DOHH2 (cell line): Measurements from ENCODE around the gene OBSCN.

Source experiments
- H3F3A ChIP-seq: fragments of 200-600 bp; sonication (generic), shearing (Covaris generic); 2 replicates; pipeline ENCODE4 v1.6.0; 2016; ENCODE audit warnings: antibody characterized with exemption, mild to moderate bottlenecking; ENCODE audit not compliant: control insufficient read depth, insufficient read depth
- H3K27ac ChIP-seq: fragments of 200-600 bp; sonication (generic); 2 replicates; pipeline ENCODE4 v1.5.1; 2014; ENCODE audit warnings: low read depth, mild to moderate bottlenecking, low read length, moderate library complexity
- H3K27me3 ChIP-seq: fragments of 200-600 bp; sonication (generic); 2 replicates; pipeline ENCODE4 v1.6.1; 2014; ENCODE audit warnings: mild to moderate bottlenecking, low read length, mixed read lengths; ENCODE audit not compliant: control insufficient read depth
- H3K36me3 ChIP-seq: fragments of 200-600 bp; sonication (generic); 2 replicates; pipeline ENCODE4 v1.6.1; 2014; ENCODE audit warnings: mild to moderate bottlenecking, low read length, moderate library complexity, mixed read lengths; ENCODE audit not compliant: control insufficient read depth
- H3K4me1 ChIP-seq: fragments of 200-600 bp; sonication (generic); 2 replicates; pipeline ENCODE4 v1.6.1; 2014; ENCODE audit warnings: mild to moderate bottlenecking, low read length, mixed read lengths; ENCODE audit not compliant: control insufficient read depth
- H3K4me2 ChIP-seq: fragments of 200-600 bp; sonication (generic); 2 replicates; pipeline ENCODE4 v1.6.0; 2014; ENCODE audit warnings: mild to moderate bottlenecking, low read length, moderate library complexity
- H3K4me3 ChIP-seq: fragments of 200-600 bp; sonication (generic); 2 replicates; pipeline ENCODE4 v1.5.1; 2014; ENCODE audit warnings: mild to moderate bottlenecking, low read length, mixed read lengths
- H3K79me2 ChIP-seq: fragments of 200-600 bp; sonication (generic); 2 replicates; pipeline ENCODE4 v1.6.1; 2014; ENCODE audit warnings: mild to moderate bottlenecking, low read length, mixed read lengths; ENCODE audit not compliant: control insufficient read depth
- H3K9me2 ChIP-seq: fragments of 200-600 bp; sonication (generic); replicated peaks from 2 replicates; pipeline ENCODE4 v1.6.1; 2014; ENCODE audit warnings: mild to moderate bottlenecking, low read length, mixed read lengths; ENCODE audit not compliant: control insufficient read depth
- H3K9me3 ChIP-seq: fragments of 200-600 bp; sonication (generic); 2 replicates; pipeline ENCODE4 v1.6.1; 2014; ENCODE audit warnings: antibody characterized with exemption, low read length, mixed read lengths; ENCODE audit not compliant: control insufficient read depth, insufficient read depth
- H4K20me1 ChIP-seq: fragments of 200-600 bp; sonication (generic); 2 replicates; pipeline ENCODE4 v1.6.0; 2014; ENCODE audit warnings: low read depth, mild to moderate bottlenecking, antibody characterized with exemption, low read length, moderate library complexity; ENCODE audit not compliant: control insufficient read depth, insufficient read depth
- EZH2phosphoT487 ChIP-seq: fragments of 200-600 bp; sonication (generic); IDR thresholded peaks from 2 replicates; pipeline ENCODE4 v1.6.1; 2017; ENCODE audit warnings: borderline replicate concordance, mild to moderate bottlenecking, antibody characterized with exemption, low read length, moderate library complexity, mixed read lengths
- TF ChIP-seq, protein P1 (sequence below): fragments of 200-600 bp; sonication (generic); IDR thresholded peaks from one replicate; pipeline ENCODE4 v1.5.1; 2014; ENCODE audit warnings: antibody characterized with exemption, mild to moderate bottlenecking, low read depth, low read length; ENCODE audit not compliant: poor library complexity, severe bottlenecking

The OBSCN gene

DNA sequence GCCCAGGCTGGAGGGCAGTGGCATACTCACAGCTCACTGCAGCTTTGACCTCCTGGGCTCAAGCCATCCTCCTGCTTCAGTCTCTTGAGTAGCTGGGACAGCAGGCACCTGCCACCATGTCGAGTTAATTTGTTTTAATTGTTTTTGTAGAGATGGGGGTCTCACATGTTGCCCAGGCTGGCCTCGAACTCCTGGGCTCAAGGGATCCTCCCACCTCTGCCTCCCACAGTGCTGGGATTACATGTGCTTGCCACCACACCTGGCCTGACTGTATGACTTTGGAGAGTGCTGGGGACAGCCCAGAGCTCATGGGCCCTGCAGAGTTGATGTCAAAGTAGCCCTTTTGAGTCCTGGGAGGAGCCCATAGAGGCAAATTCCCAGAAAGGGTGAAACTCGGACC lies 1.8 kb downstream of the OBSCN start:
- Histone ChIP-seq H3K79me2 (no peaks in the 10 kb centered on the region), H3K27me3 (no peaks in the 10 kb centered on the region), H3K27ac (no peak overlapping the region), H3K36me3 (no peaks in the 10 kb centered on the region), H3K4me3 (no peak overlapping the region), H3K9me3 (no peaks in the 10 kb centered on the region), H3K4me1 (peaks cover 4% of the 10 kb centered on the region; the same call in 1 of the 2 replicates), H3F3A (no peaks in the 10 kb centered on the region), H3K9me2 (no peaks in the 10 kb centered on the region), H4K20me1 (no peaks in the 10 kb centered on the region), H3K4me2 (no peak overlapping the region)
- no peak for TF ChIP-seq EZH2phosphoT487
- TF ChIP-seq, protein P1, sequence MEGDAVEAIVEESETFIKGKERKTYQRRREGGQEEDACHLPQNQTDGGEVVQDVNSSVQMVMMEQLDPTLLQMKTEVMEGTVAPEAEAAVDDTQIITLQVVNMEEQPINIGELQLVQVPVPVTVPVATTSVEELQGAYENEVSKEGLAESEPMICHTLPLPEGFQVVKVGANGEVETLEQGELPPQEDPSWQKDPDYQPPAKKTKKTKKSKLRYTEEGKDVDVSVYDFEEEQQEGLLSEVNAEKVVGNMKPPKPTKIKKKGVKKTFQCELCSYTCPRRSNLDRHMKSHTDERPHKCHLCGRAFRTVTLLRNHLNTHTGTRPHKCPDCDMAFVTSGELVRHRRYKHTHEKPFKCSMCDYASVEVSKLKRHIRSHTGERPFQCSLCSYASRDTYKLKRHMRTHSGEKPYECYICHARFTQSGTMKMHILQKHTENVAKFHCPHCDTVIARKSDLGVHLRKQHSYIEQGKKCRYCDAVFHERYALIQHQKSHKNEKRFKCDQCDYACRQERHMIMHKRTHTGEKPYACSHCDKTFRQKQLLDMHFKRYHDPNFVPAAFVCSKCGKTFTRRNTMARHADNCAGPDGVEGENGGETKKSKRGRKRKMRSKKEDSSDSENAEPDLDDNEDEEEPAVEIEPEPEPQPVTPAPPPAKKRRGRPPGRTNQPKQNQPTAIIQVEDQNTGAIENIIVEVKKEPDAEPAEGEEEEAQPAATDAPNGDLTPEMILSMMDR, result no peak

DNA sequence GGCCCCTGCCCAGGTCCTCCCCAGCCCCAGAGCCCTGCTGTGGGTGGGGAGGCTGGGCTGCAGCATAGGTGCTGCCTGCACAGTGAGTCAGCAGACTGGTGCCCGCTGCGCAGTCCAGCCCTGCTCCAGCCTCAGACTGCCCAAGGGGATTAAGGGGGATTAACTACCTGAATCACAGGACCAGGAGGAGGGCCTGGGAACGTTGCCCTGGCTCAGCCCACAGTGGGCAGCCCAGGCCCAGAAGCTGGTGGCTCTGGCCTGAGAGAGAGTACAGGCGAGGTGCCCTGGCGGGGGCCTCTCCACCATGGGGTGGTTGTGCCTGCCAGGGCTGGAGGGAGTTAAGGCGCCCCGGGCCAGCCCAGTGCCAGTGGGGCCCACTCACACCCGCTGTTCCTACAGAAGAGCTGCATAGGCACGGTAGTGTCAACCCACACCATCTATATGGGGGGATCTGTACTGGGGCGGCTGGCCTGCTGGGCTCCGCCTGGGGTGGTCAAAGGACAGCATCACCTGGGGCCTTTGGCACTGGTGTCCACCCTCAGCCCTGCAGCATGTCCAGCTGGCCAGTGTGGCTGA lies 2.3 kb downstream of the OBSCN start:
- H3K79me2 ChIP-seq, result no peaks in the 10 kb centered on the region
- H3K36me3 ChIP-seq, result no peaks in the 10 kb centered on the region
- H3K4me1 ChIP-seq, result peaks cover 4% of the 10 kb centered on the region; the same call in 1 of the 2 replicates
- H3K9me3 ChIP-seq, result no peaks in the 10 kb centered on the region
- no peak overlapping the region for H3K4me2 ChIP-seq
- no peaks in the 10 kb centered on the region for H4K20me1 ChIP-seq
- H3K4me3 ChIP-seq, result no peak overlapping the region
- H3K27me3 ChIP-seq, result no peaks in the 10 kb centered on the region
- no peak overlapping the region for H3K27ac ChIP-seq
- H3F3A ChIP-seq, result no peaks in the 10 kb centered on the region
- TF ChIP-seq EZH2phosphoT487, result no peak
- TF ChIP-seq, protein P1, result no peak
- no peaks in the 10 kb centered on the region for H3K9me2 ChIP-seq

DNA sequence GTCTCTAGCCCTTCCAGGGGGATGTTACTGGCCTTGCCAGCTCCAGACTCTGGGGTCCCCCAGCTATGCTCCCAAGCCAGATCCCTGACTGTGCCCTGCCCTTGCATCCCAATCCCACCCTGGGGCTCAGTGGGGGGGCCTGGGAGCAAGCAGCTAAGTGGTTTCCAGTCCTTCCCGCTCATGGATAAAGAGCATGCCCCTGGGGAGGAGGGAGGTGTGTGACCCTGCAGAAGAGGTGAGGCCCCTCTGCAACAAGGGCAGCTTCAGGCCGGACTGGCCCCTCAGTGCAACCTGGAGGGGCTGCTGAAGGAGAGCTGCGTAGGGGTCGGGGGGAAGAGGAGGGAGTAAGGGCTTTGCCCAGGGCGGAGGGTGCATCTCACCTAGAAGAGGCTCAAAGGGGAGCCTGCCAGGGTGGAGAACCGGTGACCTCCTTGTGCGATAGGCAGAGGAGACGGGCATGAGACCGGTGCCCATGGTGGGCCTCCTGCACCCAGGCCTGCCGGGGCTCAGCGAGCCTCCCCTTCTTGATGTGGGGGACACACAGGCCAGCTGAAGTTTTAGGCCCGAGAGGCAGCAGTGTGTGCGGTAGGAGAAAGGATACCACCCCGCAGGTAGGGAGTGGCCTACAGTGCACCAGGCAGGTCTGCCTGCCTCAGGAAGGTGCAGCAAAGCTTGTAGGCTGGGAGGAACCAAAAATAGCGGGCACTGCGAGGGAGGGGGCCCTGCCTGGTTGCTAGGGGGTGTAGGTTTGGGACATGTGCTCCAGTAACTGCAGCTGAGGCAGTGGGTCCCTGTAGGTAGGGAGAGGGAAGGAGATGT lies 3.1 kb downstream of the OBSCN start:
- TF ChIP-seq, protein P1, result no peak
- no peak for TF ChIP-seq EZH2phosphoT487
- Histone ChIP-seq H3K36me3 (no peaks in the 10 kb centered on the region), H3K9me3 (no peaks in the 10 kb centered on the region), H3F3A (no peaks in the 10 kb centered on the region), H3K4me3 (no peak overlapping the region), H3K27ac (no peak overlapping the region), H4K20me1 (no peaks in the 10 kb centered on the region), H3K79me2 (no peaks in the 10 kb centered on the region), H3K27me3 (no peaks in the 10 kb centered on the region), H3K4me2 (no peak overlapping the region), H3K9me2 (no peaks in the 10 kb centered on the region), H3K4me1 (peaks cover 4% of the 10 kb centered on the region; the same call in 1 of the 2 replicates)
